A549 treated with dexamethasone at 1 μM for 4 hours (cell line): ENCODE results near the gene KCNA1. TPM values are rescaled to one million over a fixed set of nuclear protein-coding genes. Genes with fewer than 3 reads are reported as not detected.

ENCODE experiments used
- total RNA-seq: library from RNA; stranded (reverse); fragments of 200-300 nt; extraction: Qiagen RNA extraction; gene quantifications from 5 replicates; pipeline ENCODE4 v1.2.3, GENCODE V29; 2022

Gene KCNA1
- total RNA-seq: not detected in 5 replicates

DNA sequence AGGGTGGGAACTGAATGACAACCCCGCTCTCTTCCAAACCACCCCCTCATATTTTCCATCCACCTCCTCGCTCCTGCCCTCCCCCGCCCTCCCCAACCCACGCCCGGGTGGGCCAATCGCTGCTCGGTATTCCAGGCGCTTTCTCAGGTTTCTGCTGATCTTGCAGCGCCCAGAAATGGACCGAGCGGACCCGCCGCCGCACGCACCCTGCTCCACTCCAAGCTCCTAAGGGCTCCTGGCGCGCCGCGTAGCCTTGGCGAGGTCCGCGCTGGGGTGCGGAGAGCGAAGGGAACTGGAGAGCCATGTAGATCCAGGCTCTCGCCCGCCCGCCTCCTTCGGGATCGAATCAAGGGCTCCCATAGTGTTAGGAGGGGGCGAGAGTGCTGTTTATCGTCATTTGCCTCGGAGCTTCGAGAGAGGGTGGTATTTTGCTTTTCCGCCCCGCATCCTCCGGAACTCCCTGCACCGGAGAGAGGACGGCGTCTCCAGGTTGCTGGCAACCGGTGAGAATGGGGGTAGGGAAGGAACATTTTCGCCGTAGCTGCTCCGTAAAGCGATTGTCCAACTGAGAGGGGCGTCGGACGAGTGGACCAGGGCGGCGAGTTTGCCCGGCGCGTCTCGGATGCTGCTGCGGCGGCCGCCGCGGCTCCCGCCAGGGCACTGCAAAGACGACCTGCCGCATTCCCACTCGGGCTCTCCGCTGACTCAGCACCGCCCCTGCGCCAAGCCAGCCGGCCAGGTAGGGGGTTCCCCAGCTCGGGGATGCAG is at the start of gene KCNA1:
Gene KCNA1, plus strand, starts transcription at position 172 of the 768 bp plus-strand sequence. CDS start 1,474 bp downstream, outside the sequence.

Other genes starting within 250 kb of the KCNA1 start
- 0.02 TPM in 1 of 5 replicates, not detected in the others for gene GALNT8, start 189.5 kb upstream of the KCNA1 start, total RNA-seq
- gene KCNA5, start 134.0 kb downstream of the KCNA1 start, total RNA-seq: not detected in 5 replicates